ENCODE measurements around the gene MAGEA11. TPM values are rescaled to one million over a fixed set of nuclear protein-coding genes. Genes with fewer than 3 reads are reported as not detected.
"Not testable (repeated sequence)": the region's sequence is repeated elsewhere in the genome, so short reads cannot be mapped to it uniquely, and the experiment has no call there.

MAGEA11 gene
- total RNA-seq, 1 experiment from 2014 or later: not detected

GRCh38 chrX:149718757-149719156, 6.9 kb downstream of the MAGEA11 start:
- intact Hi-C loops (cut with micrococcal nuclease; ENCODE audit: unreplicated experiment): no loop called here
- no TSS peak for BruUV-seq (replicated peaks)

DNA sequence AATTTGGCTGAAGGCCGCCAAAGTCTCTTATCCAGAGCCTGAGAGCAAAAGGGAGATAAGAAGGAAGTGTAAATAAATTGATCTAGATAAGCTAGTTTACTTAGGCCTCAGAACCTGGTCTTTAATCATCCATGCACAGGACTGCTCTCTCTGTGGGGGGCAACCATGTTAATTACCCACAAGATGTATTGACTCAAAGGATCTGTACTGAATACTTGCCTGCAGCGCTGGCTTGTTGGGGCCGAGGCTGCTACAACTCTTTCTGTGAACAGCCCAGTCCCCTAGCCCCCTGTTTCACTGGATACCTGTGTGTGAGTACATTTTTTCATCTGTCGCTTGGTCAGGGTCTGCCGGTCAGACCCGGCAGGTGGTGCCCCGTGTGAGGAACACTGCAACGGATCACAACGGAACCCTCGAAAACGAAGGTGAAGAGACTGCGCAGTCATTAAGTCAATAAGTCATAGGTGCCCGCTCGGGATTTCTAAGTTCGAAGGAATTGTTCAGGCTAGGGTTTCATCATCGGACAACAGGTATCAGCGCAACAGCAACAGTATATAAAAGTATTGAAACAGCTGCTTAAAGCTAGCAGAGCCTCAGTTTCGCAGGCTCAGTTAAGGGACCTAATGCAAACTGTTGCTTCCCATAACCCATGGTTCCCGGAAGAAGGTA, 8.3 kb downstream of the MAGEA11 start:
- Histone ChIP-seq H3K27ac (no peak overlapping the region), H3K4me2 (no peak overlapping the region), H3K4me1 (replicated peaks; ENCODE audit: insufficient read depth) (no peaks in the 10 kb centered on the region), H3F3A (ENCODE audit: insufficient read depth, low read depth) (no peaks in the 10 kb centered on the region), H2AFZ (no peak overlapping the region), H3K79me2 (ENCODE audit: low read depth) (no peaks in the 10 kb centered on the region), H3K9me3 (ENCODE audit: insufficient read depth, low read depth) (no peaks in the 10 kb centered on the region), H3K27me3 (ENCODE audit: insufficient read depth, low read depth) (peaks cover 45% of the 10 kb centered on the region), H3K9me2 (ENCODE audit: insufficient read depth) (no peaks in the 10 kb centered on the region), H3K36me3 (ENCODE audit: low read depth) (no peaks in the 10 kb centered on the region), H3K4me3 (no peak overlapping the region), H4K20me1 (ENCODE audit: insufficient read depth) (no peaks in the 10 kb centered on the region)
- ChIA-PET CTCF (no interaction called here), POLR2A (ENCODE audit: unreplicated experiment) (no interaction called here)
- TF ChIP-seq CTCF (conservative IDR thresholded peaks at IDR 0.05) (no peak), EZH2 (IDR thresholded peaks at IDR 0.05; ENCODE audit: low read depth) (no peak)
- no TSS peak for BruUV-seq (replicated peaks)
- no peak for DNase-seq
- intact Hi-C loops (cut with micrococcal nuclease; ENCODE audit: unreplicated experiment): no loop called here

More at GRCh38 chrX:149718757-149719156, 6.9 kb downstream of the MAGEA11 start:
- Histone ChIP-seq H3K4me2 (no peak overlapping the region), H4K20me1 (ENCODE audit: insufficient read depth) (no peaks in the 10 kb centered on the region), H3K27ac (no peak overlapping the region), H3K9me3 (ENCODE audit: insufficient read depth, low read depth) (no peaks in the 10 kb centered on the region), H3K4me3 (no peak overlapping the region), H3K36me3 (ENCODE audit: low read depth) (no peaks in the 10 kb centered on the region), H2AFZ (no peak overlapping the region), H3K27me3 (ENCODE audit: insufficient read depth, low read depth) (peaks cover 45% of the 10 kb centered on the region), H3K9me2 (ENCODE audit: insufficient read depth) (no peaks in the 10 kb centered on the region), H3K4me1 (replicated peaks; ENCODE audit: insufficient read depth) (no peaks in the 10 kb centered on the region), H3F3A (ENCODE audit: insufficient read depth, low read depth) (no peaks in the 10 kb centered on the region), H3K79me2 (ENCODE audit: low read depth) (no peaks in the 10 kb centered on the region)
- no peak for TF ChIP-seq EZH2 (IDR thresholded peaks at IDR 0.05; ENCODE audit: low read depth)
- no peak for TF ChIP-seq CTCF (conservative IDR thresholded peaks at IDR 0.05)
- CTCF ChIA-PET: no interaction called here
- POLR2A ChIA-PET (ENCODE audit: unreplicated experiment): no interaction called here
- DNase-seq: no peak

GRCh38 chrX:149721241-149721640, 9.4 kb downstream of the MAGEA11 start:
- H3F3A ChIP-seq (ENCODE audit: insufficient read depth, low read depth); H3K27ac ChIP-seq; CTCF ChIA-PET; H4K20me1 ChIP-seq (ENCODE audit: insufficient read depth); H3K4me1 ChIP-seq (replicated peaks; ENCODE audit: insufficient read depth); H2AFZ ChIP-seq; H3K79me2 ChIP-seq (ENCODE audit: low read depth); H3K4me3 ChIP-seq; H3K9me2 ChIP-seq (ENCODE audit: insufficient read depth); H3K4me2 ChIP-seq; BruUV-seq (replicated peaks); DNase-seq; H3K36me3 ChIP-seq (ENCODE audit: low read depth); POLR2A ChIA-PET (ENCODE audit: unreplicated experiment); H3K9me3 ChIP-seq (ENCODE audit: insufficient read depth, low read depth); intact Hi-C loops (cut with micrococcal nuclease; ENCODE audit: unreplicated experiment): not testable (repeated sequence)
- H3K27me3 ChIP-seq (ENCODE audit: insufficient read depth, low read depth): peaks cover 45% of the 10 kb centered on the region

GRCh38 chrX:149721778-149722177, 9.9 kb downstream of the MAGEA11 start:
- Histone ChIP-seq H3F3A (ENCODE audit: insufficient read depth, low read depth) (no peaks in the 10 kb centered on the region), H3K27ac (no peak overlapping the region), H3K9me3 (ENCODE audit: insufficient read depth, low read depth) (no peaks in the 10 kb centered on the region), H3K4me2 (no peak overlapping the region), H3K4me3 (no peak overlapping the region), H3K27me3 (ENCODE audit: insufficient read depth, low read depth) (peaks cover 45% of the 10 kb centered on the region), H2AFZ (no peak overlapping the region), H3K4me1 (replicated peaks; ENCODE audit: insufficient read depth) (no peaks in the 10 kb centered on the region), H3K79me2 (ENCODE audit: low read depth) (no peaks in the 10 kb centered on the region), H4K20me1 (ENCODE audit: insufficient read depth) (no peaks in the 10 kb centered on the region), H3K9me2 (ENCODE audit: insufficient read depth) (no peaks in the 10 kb centered on the region), H3K36me3 (ENCODE audit: low read depth) (no peaks in the 10 kb centered on the region)
- POLR2A ChIA-PET (ENCODE audit: unreplicated experiment): no interaction called here
- no peak for DNase-seq
- intact Hi-C loops (cut with micrococcal nuclease; ENCODE audit: unreplicated experiment): no loop called here
- TF ChIP-seq CTCF (conservative IDR thresholded peaks at IDR 0.05) (no peak), EZH2 (IDR thresholded peaks at IDR 0.05; ENCODE audit: low read depth) (no peak)
- CTCF ChIA-PET: no interaction called here
- no TSS peak for BruUV-seq (replicated peaks)

DNA sequence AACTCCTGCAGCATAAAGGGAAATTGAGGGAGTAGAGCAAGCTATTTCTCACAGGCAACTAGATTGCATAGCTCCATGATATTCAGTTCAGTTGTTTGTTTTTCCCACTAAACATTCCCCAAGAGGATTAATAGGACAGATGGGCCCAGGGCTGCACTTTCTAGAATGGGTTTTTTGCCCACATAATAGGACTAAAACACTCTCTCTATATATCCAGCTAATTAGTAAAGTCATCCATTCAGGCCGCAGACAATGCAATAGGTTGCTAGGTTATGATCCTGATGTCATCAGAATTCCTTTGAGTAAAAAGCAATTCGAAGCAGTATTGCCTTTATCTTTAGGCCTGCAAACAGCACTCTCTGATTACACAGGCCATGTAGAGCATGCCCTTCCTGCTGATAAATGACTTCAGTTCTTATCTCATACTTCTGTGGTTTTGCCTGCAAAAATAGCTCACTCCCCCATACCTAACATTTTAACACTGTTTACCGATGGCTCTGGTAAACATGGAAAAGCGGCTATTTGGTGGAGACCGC, 11.8 kb downstream of the MAGEA11 start:
- H3K4me3 ChIP-seq; BruUV-seq (replicated peaks); H3K4me1 ChIP-seq (replicated peaks; ENCODE audit: insufficient read depth); CTCF ChIA-PET; H3K9me2 ChIP-seq (ENCODE audit: insufficient read depth); POLR2A ChIA-PET (ENCODE audit: unreplicated experiment); H4K20me1 ChIP-seq (ENCODE audit: insufficient read depth); H2AFZ ChIP-seq; H3K9me3 ChIP-seq (ENCODE audit: insufficient read depth, low read depth); H3K79me2 ChIP-seq (ENCODE audit: low read depth); H3K27ac ChIP-seq; H3K36me3 ChIP-seq (ENCODE audit: low read depth); H3K4me2 ChIP-seq; H3F3A ChIP-seq (ENCODE audit: insufficient read depth, low read depth); intact Hi-C loops (cut with micrococcal nuclease; ENCODE audit: unreplicated experiment); DNase-seq: not testable (repeated sequence)
- H3K27me3 ChIP-seq (ENCODE audit: insufficient read depth, low read depth): peaks cover 33% of the 10 kb centered on the region
